Astrocyte of the spinal cord (primary cell): ENCODE data around the gene DELE1.

Experiments used
- DNase-seq: peaks from one replicate; pipeline ENCODE4 v3.0.0; 2011; ENCODE audit warnings: low read depth, low spot score
- H3K4me3 ChIP-seq: 2 replicates; pipeline ENCODE4 v1.5.1; 2011; ENCODE audit warnings: low read depth, mild to moderate bottlenecking, low read length, moderate library complexity
- in situ Hi-C: cut with HindIII; loops from 2 replicates; pipeline ENCODE4 v1.10.0; 2017; ENCODE audit warnings: low sequenced_read_pairs
- TF ChIP-seq, protein P1 (sequence below): IDR thresholded peaks from 2 replicates; pipeline ENCODE4 v1.5.1; 2012; ENCODE audit warnings: low read depth, mild to moderate bottlenecking, low read length, inconsistent platforms

DELE1 gene

DNA sequence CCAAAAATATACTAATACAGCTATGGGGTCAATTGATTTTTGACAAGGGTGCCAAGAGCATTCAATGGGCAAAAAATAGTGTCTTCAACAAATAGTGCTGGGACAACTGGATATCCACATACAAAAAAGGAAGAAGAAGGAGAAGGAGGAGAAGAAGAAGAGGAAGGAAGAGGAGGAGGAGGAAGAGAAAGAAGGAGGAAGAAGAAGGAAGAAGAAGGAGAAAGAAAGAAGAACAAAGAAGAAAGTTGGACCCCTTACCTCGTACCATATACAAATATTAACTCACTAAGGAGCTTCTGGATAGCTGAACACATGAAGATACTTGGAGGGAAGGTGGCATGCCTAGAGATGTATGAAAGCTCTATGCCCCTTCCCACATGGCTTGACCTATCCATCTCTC is 17.2 kb upstream of the DELE1 start:
- no peak overlapping the region for H3K4me3 ChIP-seq
- DNase-seq = no peak
- in situ Hi-C loops = no loop called here
- TF ChIP-seq, protein P1, sequence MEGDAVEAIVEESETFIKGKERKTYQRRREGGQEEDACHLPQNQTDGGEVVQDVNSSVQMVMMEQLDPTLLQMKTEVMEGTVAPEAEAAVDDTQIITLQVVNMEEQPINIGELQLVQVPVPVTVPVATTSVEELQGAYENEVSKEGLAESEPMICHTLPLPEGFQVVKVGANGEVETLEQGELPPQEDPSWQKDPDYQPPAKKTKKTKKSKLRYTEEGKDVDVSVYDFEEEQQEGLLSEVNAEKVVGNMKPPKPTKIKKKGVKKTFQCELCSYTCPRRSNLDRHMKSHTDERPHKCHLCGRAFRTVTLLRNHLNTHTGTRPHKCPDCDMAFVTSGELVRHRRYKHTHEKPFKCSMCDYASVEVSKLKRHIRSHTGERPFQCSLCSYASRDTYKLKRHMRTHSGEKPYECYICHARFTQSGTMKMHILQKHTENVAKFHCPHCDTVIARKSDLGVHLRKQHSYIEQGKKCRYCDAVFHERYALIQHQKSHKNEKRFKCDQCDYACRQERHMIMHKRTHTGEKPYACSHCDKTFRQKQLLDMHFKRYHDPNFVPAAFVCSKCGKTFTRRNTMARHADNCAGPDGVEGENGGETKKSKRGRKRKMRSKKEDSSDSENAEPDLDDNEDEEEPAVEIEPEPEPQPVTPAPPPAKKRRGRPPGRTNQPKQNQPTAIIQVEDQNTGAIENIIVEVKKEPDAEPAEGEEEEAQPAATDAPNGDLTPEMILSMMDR = no peak

- no peak for DNase-seq
- TF ChIP-seq, protein P1 = no peak
- in situ Hi-C loops = no loop called here
- H3K4me3 ChIP-seq = no peak overlapping the region
Observed at GRCh38 chr5:141906972-141907371, 16.7 kb upstream of the DELE1 start.

- in situ Hi-C loops = no loop called here
- no peak for DNase-seq
- TF ChIP-seq, protein P1 = no peak
- no peak overlapping the region for H3K4me3 ChIP-seq
Observed at GRCh38 chr5:141908796-141909195, 14.9 kb upstream of the DELE1 start.

DNA sequence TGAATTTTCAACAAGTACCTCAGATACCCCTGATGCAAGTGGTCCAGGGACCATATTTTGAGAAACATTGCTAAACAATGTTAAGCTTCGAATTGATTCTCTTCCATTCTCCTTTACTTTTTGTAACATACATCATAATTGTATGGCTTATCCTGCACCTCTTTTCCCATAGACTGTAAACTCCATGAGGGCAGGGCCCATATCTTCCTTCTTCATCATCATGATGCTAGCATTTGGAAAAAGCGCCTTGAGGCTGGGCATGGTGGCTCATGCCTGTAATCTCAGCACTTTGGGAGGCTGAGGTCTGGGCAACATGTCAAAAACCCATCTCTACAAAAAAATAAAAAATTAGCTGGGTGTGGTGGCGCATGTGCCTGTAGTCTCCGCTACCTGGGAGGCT is 14.5 kb upstream of the DELE1 start:
- DNase-seq = no peak

DNA sequence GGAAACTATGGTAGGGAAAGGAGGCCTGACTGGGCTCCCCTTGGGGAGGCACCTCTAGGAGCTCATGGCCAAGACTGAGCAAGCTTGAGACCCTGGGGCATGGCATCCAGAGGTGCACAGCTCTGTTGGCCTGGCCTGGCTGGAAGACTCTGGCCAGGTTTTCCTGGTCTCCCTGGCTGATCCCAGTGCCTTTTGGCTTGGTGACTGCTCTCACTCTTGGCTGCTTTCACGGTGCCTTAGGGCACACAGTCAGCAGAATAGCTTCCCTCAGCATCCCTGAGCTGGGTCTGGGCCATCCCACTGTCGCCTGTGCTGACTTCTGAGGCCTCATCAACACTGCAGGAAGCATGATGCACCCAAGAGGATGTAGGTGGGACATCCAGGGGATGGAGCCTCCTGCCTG is 13.4 kb upstream of the DELE1 start:
- DNase-seq = no peak
- in situ Hi-C loops = no loop called here
- TF ChIP-seq, protein P1 = no peak
- H3K4me3 ChIP-seq = no peak overlapping the region

More for the DNA sequence above, 14.5 kb upstream of the DELE1 start:
- no peak overlapping the region for H3K4me3 ChIP-seq
- TF ChIP-seq, protein P1 = no peak
- in situ Hi-C loops = no loop called here

GRCh38 chr5:141913560-141914198 is 10.0 kb upstream of the DELE1 start:
- in situ Hi-C loops = no loop called here
- TF ChIP-seq, protein P1 = no peak

More at GRCh38 chr5:141913560-141914198, 10.0 kb upstream of the DELE1 start:
- peak overlapping the region; percentile 26 for H3K4me3 ChIP-seq
- DNase-seq = no peak
